Retinal pigment epithelial cell (primary cell): ENCODE measurements around the gene CYP24A1.
"Not testable (repeated sequence)": the region's sequence is repeated elsewhere in the genome, so short reads cannot be mapped to it uniquely, and the experiment has no call there.

Experiments used
- DNase-seq: peaks from one replicate; pipeline ENCODE4 v3.0.0-alpha.2; 2010; ENCODE audit warnings: low read depth
- H3K4me3 ChIP-seq: 2 replicates; pipeline ENCODE4 v1.5.1; 2011; ENCODE audit warnings: mild to moderate bottlenecking, low read length, control low read depth, moderate library complexity
- CTCF ChIP-seq: conservative IDR thresholded peaks from 2 replicates; pipeline ENCODE4 v1.5.1; 2011; ENCODE audit warnings: low read depth, low read length, control low read depth, inconsistent platforms

The CYP24A1 gene

DNA sequence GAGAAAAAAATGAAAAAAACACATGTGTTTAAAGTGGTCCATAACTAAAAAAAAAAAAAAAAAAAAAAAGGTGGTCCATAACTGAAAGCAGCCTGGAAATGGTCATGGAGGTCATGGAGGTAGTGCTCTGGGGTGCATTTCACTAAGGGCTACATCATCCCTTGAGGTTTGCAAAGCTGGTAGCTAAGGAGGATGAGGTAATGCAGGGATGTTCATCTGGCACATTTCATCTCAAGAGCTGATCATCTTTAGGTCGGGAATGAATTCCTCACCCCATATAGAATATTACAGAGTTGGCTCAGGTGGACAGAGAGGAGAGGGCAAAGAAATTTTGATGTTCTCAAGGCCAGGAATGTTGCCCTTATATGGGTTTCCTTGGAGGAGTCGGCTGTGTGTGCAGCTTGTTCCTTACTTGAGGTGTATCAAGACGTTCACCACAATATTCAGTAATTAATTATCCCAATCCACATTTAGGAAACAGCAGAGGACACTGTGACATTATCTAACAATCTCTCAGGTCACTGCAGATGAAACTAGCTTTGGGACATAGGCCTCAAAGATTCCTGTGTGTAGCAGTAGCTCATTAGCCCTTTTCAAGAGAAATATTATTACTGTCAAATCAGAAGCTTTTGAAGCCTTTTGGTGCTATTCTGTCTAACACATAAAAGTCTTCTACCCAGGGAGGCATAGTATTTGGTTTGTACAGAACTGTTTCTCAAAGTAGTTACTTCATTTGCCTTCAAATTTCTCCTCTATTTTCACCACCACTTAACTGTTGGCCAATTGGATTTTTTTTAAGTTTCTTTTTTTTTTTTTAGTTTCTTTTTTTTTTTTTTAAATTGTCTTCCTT, 46.8 kb downstream of the CYP24A1 start:
- DNase-seq = no peak
- TF ChIP-seq CTCF = no peak

GRCh38 chr20:54126328-54126727, 47.5 kb downstream of the CYP24A1 start:
- not testable (repeated sequence) for H3K4me3 ChIP-seq, DNase-seq

More for the DNA sequence above, 46.8 kb downstream of the CYP24A1 start:
- no peak overlapping the region for H3K4me3 ChIP-seq

DNA sequence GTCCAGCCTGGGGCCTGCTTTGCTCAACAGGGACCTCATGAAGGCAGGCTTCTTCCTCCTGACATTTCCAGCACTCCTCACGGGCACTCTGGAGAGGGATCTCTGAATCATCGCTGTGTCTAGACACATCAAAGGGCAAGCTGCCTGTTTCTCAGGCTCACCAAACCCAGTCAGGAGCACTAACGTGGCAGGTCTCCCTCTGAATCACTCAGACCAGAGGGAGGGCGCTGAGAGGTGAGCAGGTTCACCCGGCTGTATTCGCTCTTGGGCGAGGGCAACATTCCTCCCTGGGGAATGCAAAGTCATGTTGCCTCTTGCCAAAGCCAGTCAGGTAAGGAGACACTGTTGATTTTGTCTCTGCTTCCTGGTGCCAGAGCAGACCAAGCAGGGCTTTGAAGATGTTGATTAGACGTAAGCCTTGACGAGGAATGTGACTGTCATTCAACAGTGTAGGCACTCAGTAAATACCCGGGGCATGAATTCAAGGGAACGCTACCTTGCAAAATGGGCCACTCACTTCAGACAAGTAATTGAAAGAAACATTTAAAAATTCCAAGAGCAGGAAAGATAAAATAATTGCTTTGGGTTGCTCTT, 50.1 kb downstream of the CYP24A1 start:
- H3K4me3 ChIP-seq = no peak overlapping the region
- DNase-seq = peak; percentile 100
- TF ChIP-seq CTCF = no peak

DNA sequence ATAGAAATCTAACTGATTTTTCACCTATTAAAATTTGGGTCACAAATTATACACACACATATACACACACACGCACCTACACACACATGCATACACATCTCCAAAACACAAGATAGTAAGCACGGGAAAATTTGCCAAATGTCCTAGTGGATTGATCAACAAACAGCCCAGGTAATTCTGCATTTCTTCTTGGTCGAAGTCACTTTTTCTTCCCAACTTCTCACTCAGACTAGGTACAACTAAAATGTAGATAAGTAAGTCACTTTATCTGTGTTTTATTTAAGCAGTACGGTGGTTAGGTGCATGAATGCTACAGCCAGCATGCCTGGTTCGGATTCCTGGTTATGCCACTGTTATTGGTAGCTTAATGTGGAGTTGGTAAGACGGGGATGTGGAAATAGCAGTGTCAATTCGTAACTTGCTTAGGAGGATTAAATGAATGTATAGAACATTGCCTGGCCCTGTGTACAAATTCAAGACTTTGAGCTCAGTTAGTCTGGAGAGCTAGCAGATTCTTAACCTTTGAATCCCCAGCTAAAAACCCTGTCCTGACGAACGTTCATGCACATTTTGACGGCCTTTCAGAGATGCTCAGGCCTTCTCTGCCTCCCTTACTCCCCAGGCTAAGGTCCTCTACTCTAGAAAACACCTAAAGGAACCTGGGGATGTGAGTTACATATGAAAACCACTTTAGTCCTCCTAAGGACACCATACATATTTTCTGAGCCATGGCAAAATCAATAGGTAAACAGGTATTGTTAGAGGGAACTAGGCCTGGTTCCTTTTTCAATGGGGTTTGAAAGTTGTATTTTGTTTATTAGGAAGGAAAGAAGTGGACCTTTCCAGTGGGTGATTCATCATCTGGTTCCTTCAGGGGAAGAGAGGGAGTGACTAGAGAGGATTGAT, 50.9 kb downstream of the CYP24A1 start:
- DNase-seq = no peak
- no peak overlapping the region for H3K4me3 ChIP-seq
- no peak for TF ChIP-seq CTCF

- no peak for TF ChIP-seq CTCF
- no peak overlapping the region for H3K4me3 ChIP-seq
- peak; percentile 97 for DNase-seq
These were observed 51.6 kb downstream of the CYP24A1 start for GRCh38 chr20:54122189-54122588.

DNA sequence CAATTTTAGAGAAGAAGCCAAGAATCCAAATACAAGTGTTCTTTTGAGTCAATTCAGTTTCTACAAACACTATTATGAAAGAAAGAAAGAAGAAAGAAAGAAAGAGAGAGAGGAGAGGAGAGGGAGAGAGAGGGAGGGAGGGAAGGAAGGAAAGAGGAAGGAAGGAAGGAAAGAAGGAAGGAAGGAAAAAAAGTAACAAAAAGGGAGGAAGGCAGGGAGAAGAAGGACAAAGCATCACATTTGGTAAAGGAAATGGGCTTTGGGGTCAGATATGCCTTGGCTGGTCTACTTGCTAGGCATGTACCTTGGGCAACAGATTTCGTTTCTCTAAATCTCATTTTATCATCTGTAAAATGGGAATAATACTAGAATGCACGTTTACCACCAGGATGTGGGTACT, 54.0 kb downstream of the CYP24A1 start:
- no peak for TF ChIP-seq CTCF
- H3K4me3 ChIP-seq = no peak overlapping the region
- DNase-seq = no peak

- DNase-seq = no peak
- no peak for TF ChIP-seq CTCF
- no peak overlapping the region for H3K4me3 ChIP-seq
These were observed 55.4 kb downstream of the CYP24A1 start for GRCh38 chr20:54118220-54119001.
